ENCODE results near the gene SUMO1.
A peak's percentile ranks its signal among the peaks of the same experiment; 100 is the strongest.

The SUMO1 gene

DNA sequence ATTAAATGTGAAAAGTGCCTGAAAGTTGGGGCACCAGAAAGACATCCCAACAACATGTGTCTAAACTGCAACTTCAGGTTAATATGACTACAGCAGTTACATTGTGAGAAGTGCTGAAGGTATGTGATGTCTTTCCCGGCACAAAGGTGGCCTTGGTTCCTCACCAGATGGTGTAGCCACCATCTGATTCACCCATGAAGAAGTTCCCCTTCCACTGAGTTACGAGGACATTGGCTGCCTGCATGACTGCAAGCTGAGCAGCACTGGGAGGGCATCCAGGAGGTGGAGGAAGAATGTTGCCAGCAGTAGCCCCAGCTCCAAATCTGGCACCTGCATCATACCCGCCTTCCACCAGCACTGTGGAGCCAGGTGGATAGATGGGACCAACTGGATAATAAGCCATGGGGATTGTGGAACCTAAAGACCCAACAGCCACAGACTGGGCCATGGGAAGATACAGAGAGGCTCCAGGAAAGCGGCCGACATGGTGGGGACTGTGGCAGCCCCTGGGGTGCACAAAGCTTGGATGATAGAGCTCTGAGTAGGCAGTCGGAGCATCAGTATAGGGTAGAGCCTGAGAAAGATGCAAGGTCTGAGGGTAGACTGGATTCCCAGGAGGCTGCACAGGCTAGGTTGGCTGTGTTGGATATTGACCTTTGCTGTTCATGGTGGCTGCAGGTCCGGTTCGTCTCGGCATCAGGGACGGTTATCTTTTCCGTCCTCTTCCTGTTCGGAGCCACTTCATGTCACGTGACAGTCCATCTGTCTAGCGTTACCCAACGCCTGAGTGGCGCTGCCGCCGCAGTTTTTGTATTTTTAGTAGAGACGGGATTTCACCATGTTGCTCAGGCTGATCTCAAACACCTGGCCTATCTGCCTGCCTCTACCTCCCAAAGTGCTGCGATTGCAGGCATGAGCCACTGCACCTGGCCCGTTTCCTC is 36.9 kb downstream of the SUMO1 start:
- DNase-seq (ENCODE audit: extremely low read depth in 1 of 2, low read depth in 1 of 2) = no peak

DNA sequence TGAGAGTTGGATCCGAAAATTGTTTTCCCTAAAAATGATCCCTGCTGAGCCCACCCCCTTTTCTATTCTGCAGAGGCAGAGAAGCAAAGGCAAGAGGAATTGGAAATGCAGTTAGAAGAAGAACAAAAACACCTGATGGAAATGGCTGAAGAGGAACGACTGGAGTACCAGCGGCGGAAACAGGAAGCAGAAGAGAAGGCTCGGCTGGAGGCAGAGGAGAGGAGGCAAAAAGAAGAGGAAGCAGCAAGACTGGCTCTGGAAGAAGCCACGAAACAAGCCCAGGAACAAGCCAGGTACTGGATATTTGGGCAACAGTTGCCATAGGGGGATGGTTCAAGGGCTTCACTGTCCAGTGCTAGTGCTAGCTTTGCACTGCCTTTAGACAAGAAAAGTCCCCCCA is 41.7 kb downstream of the SUMO1 start:
- no peak for DNase-seq (ENCODE audit: extremely low read depth in 1 of 2, low read depth in 1 of 2)

DNA sequence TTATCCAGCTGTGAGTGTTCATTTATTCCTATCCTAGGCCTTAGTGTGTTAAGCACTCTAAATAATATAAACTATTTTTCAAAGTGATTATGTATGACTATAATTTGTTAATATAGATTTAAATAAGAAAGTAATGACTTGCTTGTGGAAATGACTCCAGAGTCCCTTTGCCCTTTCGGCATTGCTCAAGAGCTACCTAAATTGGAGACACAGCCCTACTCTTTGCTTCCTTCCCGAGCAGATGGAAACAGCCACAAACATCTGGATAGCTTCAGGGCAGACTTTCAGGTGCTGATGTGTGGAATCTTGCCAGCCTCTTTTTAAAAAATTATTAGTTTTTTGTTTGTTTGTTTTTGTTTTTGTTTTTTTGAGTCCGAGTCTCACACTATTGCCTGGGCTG is 44.0 kb downstream of the SUMO1 start:
- no peak for DNase-seq (ENCODE audit: extremely low read depth in 1 of 2, low read depth in 1 of 2)

DNA sequence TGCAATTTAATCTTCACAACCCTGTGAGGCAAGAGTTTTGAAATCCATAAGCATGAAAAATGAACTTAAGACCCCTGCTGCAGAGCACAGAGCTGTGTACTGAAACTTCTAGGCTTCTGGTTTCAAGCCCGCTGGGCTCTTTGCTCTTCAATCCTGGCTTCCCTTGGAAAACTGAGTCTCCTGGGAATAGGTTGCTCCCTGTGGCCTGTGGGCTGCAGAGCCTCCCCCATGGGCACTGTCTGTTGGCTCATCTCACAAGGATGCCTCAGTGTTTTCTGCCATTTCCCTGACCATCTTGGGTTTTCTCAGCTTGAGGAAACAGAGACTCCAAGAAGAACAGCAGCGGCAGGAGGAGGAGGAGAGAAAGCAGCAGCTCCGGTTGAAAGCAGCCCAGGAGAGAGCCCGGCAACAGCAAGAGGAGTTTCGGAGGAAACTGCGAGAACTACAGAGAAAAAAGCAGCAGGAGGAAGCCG is 44.5 kb downstream of the SUMO1 start:
- no peak for DNase-seq (ENCODE audit: extremely low read depth in 1 of 2, low read depth in 1 of 2)

DNA sequence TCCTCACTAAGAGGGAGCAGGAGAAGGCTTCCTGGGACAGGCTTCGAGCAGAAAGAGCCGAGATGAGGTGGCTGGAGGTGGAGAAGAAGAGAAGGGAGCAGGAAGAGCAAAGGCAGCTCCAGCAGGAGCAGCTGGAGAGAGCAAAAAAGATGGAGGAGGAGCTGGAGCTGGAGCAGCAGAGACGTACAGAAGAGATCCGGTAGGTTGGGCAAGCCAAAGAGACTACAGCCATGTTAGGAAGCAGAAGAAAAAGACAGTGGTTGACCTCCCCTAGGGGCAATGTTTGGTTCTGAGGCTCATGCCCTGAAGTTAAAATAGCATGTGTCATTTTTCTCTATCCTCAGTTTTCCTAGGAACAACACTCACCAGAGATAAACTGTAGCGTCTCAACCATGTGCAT is 45.1 kb downstream of the SUMO1 start:
- no peak for DNase-seq (ENCODE audit: extremely low read depth in 1 of 2, low read depth in 1 of 2)

DNA sequence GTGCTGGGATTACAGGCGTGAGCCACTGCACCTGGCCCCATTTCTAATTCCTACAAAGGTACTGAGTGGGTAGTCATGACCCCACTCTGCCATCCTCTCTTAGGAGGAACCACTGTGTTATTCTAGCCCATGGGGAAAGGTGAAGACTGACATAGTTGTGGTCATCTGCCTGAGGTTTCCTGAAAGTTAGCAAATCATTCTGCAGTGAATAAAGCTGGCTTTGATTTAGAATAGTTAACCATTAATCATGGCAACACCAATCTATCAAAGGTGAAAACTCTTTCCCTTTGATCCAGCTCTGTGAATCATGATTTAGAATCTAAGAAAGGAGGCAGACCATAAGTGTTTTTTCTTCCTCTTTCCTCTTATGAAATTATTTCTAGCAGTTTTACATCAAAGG is 50.8 kb downstream of the SUMO1 start:
- no peak for DNase-seq (ENCODE audit: extremely low read depth in 1 of 2, low read depth in 1 of 2)

DNA sequence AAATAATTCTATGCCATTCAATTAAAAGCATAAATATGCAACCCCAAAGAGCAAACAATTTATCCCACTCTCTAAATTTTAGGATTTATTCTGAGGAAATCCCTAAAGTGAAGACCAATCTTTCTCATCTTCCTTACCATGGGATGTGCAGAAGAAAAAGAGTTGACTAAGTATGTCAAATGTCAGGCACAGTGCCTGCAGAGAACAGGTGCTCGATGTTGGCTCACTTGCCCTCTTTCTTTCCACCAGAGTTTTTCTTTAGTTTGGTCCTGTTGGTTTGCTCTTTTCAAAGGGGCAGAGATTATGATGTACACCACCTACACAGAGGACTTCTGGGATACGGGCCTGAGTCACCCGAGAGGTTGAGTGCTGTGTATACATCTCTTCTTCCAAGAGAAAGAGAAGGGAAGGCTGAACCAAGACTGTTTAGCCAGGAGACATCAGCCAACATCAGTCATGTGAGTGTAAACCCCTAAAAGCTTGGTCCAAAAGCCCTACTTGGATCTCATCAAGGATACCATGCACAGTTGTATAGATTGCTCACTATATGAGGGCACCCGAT is 51.7 kb downstream of the SUMO1 start:
- DNase-seq (ENCODE audit: extremely low read depth in 1 of 2, low read depth in 1 of 2) = no peak

DNA sequence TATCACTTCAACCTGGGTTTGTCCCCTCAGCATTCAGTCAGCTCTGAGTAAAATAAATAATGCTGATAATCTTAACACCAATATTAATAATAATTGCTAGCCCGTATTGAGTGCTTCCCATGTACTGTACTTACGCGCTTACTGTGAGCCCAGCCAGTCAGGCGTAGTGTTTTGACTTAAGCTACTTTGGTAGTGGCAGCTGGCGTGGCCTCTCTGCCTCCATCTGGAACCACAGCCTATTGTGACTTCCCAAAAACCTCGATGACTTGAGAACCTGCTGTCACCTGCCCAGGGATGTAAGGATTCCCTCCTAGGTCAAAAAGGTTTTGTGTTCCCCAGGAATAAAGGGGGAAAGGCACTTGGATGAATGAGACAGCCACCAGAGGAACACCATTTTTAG is 53.2 kb downstream of the SUMO1 start:
- DNase-seq (ENCODE audit: extremely low read depth in 1 of 2, low read depth in 1 of 2) = no peak

DNA sequence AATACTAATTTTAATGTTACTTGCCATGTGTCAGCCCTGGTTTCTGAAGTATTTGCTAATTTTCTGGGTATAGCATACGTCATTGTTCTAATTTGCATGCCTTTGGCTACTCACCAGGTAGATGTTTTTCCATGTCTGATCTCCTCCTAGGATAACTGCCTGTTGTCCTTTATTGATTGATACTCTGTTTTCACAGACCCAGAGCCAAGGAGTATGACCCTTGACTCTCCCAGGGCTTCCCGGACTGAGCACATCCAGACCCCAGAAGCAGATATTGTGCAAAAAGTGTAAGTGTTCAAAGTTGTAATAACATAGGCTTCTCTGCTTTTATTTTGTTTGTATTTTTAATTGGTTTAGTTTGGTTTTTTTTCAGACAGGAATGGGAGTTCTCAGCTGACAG is 53.8 kb downstream of the SUMO1 start:
- no peak for DNase-seq (ENCODE audit: extremely low read depth in 1 of 2, low read depth in 1 of 2)

DNA sequence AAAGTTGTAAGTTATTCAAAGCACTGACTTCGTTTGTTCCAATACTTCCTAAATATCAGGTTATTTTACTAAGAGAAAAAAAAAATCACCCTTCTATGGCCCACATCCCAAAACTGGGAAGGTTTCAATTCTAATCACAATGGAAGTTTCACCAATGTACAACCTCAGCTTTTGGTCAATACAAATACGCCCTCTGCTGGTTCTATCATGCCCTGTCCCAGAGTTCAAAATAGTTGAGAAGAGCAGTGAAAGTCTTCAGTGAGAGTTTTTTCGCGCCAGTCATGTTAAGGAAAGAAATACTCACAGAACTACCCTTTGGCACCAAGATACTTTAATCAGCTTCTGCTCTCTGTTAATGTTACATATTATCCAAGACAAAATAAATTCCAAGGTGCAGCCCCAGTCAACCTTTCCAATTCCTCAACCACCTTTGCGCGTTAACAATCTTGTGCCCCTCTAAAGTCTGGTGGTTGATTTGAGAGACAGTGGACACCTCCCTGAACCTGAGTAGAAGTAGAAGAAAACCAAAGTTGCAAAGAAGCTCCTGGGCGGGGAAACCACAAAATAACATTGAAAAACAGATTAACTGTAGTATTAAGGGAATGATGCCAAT is 59.9 kb downstream of the SUMO1 start:
- DNase-seq (ENCODE audit: extremely low read depth in 1 of 2, low read depth in 1 of 2) = peak in 1 of 2 donors; percentile 15

DNA sequence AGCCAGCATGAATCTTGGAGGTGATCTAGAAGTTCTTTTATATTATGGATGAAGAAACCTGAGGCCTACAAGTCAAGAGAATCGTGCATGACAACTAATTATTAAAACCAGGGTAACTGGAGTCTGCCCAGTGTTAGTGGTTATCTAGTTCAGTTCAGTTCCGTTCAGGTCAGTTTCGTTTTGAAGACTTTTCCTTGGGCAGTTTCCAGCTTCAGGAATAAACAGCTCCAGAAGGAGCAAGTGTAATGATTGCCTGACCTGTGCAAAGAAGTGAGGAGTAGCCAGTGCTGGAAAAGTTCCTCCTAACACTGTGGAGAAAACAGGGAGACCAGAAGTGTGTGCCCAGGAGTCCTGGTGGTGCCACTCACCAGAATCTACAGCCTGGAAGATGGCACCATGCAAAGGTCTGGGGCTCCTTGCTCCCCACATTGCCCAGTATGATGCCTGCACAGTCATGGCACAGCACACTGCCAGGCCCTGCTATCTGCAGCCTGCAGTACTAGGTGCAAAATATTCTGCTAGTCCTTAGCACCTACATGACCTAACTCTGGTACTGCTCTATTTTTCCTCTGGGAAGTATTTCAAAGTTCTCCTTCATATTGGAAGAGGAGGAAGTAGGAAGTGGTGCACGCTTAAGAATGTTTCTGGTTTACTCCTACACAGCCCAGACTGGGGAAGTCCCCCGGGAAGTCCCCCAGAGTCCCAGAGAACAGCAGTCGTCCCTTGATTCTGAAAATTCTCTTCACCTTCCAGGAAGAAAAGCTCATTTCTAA is 65.8 kb downstream of the SUMO1 start:
- DNase-seq (ENCODE audit: extremely low read depth in 1 of 2, low read depth in 1 of 2) = no peak

DNA sequence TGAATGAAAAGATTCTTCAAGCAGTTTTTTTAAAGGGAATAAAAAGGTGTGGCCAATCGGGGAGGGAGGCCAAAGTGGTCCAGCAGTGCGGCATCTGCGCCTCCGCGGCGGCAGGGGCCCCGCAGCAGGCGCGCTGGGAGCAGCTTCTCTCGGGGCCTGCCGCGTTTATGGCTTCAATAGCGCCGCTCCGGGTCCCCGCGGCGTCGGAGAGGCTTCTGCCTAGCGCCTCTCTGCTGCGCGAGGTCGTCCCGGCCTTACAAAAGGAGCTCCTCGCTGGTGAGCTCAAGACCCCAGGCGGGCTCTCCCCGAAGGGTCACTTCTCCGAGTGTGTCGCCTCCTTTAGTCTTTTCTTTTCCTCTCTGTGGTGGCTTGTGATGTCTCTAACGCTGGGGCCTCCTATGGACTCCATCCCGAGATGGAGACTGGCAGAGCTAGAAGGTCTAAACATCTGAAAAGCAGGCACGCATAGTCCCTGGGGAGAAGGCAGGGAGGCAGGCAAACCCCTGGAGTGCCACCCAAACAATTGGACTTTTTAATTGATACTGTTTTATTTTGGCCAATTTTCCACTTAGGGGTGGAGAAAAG is 67.1 kb downstream of the SUMO1 start:
- no peak for DNase-seq (ENCODE audit: extremely low read depth in 1 of 2, low read depth in 1 of 2)

DNA sequence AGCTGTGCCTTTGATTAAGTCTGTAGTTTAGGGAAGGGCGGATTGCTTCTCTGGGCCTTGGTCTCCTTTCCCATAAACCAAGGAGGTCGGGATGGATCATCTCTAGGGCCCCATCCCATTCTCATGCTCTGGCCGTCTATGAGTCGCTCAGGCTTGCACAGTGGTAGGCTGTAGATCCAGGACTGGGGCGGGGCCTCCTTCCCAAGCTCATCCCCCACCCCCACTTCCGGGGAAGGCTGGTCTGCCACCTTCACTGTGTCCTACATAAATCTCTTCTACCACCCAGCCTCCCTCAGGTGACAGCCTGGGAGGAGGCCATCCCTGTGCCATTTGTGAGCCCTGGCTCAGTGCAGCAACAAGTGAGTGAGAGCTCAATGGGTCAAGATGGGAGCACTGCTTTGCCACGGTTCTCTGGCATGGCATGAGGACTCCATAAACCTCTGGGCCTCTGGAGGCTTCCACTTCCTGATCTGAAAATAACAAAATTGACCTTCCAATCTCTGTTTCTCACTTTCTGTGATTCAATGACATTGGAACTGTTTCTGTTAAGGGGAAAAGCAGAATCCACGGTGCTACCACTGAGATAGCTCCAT is 68.5 kb downstream of the SUMO1 start:
- no peak for DNase-seq (ENCODE audit: extremely low read depth in 1 of 2, low read depth in 1 of 2)

DNA sequence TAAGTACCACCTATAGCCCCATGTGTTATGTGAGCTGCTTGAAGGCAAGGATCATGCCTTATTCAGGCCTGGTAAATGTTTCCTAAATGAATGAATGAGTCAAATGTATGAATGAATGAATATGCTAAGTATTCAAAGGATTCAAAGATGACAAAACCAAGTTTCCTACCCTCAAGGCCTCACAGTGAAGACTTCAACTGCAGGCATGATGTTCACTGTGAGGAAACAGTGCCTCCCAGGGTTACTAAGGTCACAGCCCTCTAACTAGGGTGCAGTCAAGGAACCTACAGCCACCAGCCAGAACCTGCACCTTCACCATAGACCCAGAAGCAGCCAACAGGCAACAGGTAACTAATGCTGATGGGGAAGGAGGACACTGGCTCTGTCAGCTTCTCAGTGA is 69.3 kb downstream of the SUMO1 start:
- DNase-seq (ENCODE audit: extremely low read depth in 1 of 2, low read depth in 1 of 2) = no peak

DNA sequence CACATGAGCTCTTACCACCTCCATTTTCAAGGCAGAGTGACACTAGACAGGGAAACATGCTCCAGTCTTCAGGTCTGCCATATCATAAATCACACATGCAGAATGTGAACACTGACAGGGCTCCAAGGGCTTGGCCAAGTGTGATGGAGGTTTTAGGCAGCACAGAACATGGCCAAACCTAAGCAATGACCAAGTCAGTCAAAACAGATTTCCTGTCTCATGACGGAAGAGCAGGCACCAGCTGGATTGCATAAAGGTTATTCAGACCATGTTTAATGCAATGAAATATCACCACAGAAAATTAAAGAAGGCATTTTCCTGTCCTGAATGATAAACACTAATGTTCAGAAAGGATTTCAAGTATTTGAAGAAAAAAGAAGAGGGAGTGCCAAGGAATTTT is 72.5 kb downstream of the SUMO1 start:
- DNase-seq (ENCODE audit: extremely low read depth in 1 of 2, low read depth in 1 of 2) = no peak

DNA sequence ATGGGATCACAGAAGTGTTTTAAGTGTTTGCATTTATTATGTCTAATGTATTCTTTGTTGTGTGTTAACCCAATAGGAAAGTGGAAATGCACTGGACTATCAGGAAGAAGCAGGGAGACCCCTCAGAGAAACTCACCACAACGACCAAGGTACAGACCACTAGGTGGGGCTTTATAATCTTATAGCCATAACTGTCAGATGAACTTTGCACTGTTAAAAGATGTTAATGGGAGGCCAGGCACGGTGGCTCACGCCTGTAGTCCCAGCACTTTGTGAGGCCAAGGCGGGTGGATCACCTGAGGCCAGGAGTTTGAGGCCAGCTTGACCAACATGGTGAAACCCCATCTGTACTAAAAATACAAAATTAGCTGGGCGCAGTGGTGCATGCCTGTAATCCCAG is 73.2 kb downstream of the SUMO1 start:
- no peak for DNase-seq (ENCODE audit: extremely low read depth in 1 of 2, low read depth in 1 of 2)

DNA sequence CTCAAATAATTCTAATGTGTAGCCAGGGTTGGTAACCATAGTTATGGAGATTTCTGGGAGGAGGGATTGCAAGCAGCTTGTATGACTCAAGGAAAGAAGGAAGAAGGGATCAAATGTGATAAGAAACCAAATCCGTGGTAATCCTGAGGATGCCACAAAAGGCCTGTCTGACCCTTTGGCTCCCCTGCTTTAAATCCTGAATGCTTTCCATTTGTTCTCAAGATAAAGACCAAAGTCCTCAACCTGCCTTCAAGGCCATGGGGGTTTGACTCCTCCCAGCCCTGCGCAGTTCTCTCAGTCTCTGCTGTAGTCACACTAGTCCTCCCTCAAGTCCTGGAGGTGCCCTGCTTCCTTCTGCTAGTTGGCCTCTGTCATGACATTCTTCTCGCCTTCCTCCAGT is 74.0 kb downstream of the SUMO1 start:
- no peak for DNase-seq (ENCODE audit: extremely low read depth in 1 of 2, low read depth in 1 of 2)

DNA sequence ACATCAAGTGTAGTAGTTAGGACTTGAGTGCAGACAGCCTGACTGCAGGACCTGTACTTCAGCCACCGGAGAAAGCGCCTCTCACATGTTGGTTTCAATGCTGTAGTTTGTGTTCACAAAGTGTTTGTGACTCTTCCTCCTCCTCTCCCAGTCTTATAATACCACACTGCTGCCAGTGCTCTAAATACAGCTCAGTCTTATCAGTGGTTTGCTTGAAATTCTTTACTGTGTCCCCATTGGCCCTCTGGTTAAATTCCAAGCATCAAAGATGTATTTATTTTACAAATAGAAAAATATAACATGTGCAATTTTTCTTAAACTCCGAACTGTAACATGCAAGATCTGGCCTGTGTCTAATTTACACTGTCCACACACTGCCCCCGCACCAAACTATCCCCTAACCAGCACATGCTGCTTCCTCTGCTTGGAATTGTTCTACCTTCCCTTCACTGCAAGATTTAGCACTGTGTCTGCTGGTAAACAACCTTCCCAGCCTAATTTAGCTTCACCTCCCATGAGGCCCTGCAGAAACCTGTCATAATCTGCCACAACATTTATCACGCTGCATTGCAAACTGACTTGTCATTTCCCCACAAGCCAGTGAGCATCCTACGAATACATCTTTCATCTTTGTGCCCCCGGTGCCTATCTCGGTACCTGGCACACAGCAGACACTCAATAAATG is 77.1 kb downstream of the SUMO1 start:
- no peak for DNase-seq (ENCODE audit: extremely low read depth in 1 of 2, low read depth in 1 of 2)

DNA sequence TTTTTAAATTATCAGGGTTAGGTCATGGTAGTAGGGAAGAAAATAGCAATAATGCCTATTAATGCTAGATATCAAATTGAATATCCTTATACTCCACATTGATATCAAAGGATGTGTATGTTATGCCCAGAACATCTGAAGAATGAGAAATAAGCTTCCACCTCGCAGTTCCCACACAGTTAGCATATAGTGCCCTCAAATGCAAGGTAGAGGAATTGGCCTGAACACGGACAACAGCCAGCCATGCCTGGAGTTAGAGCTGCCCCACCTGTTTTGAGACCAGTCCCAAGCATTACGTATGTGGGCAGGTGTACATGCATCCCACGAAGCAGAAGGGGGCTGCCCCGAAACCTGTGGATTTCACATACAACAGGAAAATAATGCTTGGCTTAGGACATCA is 79.6 kb downstream of the SUMO1 start:
- no peak for DNase-seq (ENCODE audit: extremely low read depth in 1 of 2, low read depth in 1 of 2)
